Upper lobe of left lung (tissue), 6 donors: ENCODE data around the gene DDX39A. TPM values are rescaled to one million over a fixed set of nuclear protein-coding genes. Genes with fewer than 3 reads are reported as not detected.

Experiments
- ATAC-seq, 2 donors: fragments of 200-7000 bp; cut with Tn5 transposase; one replicate each; pipeline ENCODE4 v1.9.1; 2022; ENCODE audit warnings: mild to moderate bottlenecking in 2 of 2, moderate library complexity in 2 of 2; ENCODE audit not compliant: low FRiP score in 2 of 2
- DNase-seq, 2 donors: peaks; one replicate each; pipeline ENCODE4 v3.0.0-alpha.2; 2019 to 2020
- H3K27ac ChIP-seq, 4 donors: fragments of 200-600 bp; sonication (generic); one replicate each; pipeline ENCODE4 v1.5.1; 2016 to 2019
- H3K27me3 ChIP-seq, 4 donors: fragments of 200-600 bp; sonication (generic); one replicate each; pipeline ENCODE4 v1.5.1; 2017 to 2019
- H3K36me3 ChIP-seq, 4 donors: fragments of 200-600 bp; sonication (generic); one replicate each; pipeline ENCODE4 v1.5.1; 2016 to 2019
- H3K4me1 ChIP-seq, 4 donors: fragments of 200-600 bp; sonication (generic); one replicate each; pipeline ENCODE4 v1.5.1; 2018 to 2019
- H3K4me3 ChIP-seq, 4 donors: fragments of 200-600 bp; sonication (generic); one replicate each; pipeline ENCODE4 v1.5.1; 2017 to 2019; ENCODE audit warnings: mild to moderate bottlenecking in 2 of 4, moderate library complexity in 1 of 4
- H3K9me3 ChIP-seq, 4 donors: fragments of 200-600 bp; sonication (generic); one replicate each; pipeline ENCODE4 v1.5.1; 2018 to 2019
- EP300 ChIP-seq, 4 donors: sonication (generic); formaldehyde crosslinking; IDR thresholded peaks; one replicate each; pipeline ENCODE4 v1.5.1; 2017; ENCODE audit warnings: antibody characterized with exemption in 4 of 4, control low read depth in 2 of 4
- POLR2A ChIP-seq, 4 donors: fragments of 450-650 bp; IDR thresholded peaks; one replicate each; pipeline ENCODE4 v1.5.1; 2016 to 2017; ENCODE audit warnings: antibody characterized with exemption in 4 of 4, mild to moderate bottlenecking in 2 of 4
- POLR2AphosphoS5 ChIP-seq, 2 donors: sonication (generic); formaldehyde crosslinking; IDR thresholded peaks; one replicate each; pipeline ENCODE4 v1.5.1; 2017; ENCODE audit warnings: antibody characterized with exemption in 2 of 2
- WGBS, 2 donors: methylation state at CpG; one replicate each; pipeline ENCODE4 v1.1.5; 2017 to 2018; 5-methylcytosine and 5-hydroxymethylcytosine counted together
- total RNA-seq, 6 donors: library from RNA; depleted of rRNA in 4 of 6; stranded (reverse); fragments of >200 nt in 4 of 6; gene quantifications; one replicate each; pipeline versions ENCODE4 v1.1.0 to v1.2.1, GENCODE V29; 2016 to 2021
- TF ChIP-seq, protein P1 (sequence below), 6 experiments: fragments of 450-650 bp in 4 of 6; fragments of 200-600 bp in 2 of 6; sonication (generic) in 2 of 6; IDR thresholded peaks; one replicate each; pipeline ENCODE4 v1.5.1; 2016 to 2019; ENCODE audit warnings: antibody characterized with exemption in 6 of 6
- donor health status: DM: no; HTN: no; CAD: no; lungs with moderate emphysema.
- donor health status: DM: no; HTN: yes; CAD: no; lungs with severe emphysema.

Gene DDX39A
- total RNA-seq, 6 donors from 2014 or later = 47.6 to 189 (median 86.0) TPM

- Histone ChIP-seq H3K27ac (no peak overlapping the region), H3K27me3 (no peaks in the 10 kb centered on the region), H3K9me3 (no peaks in the 10 kb centered on the region), H3K4me1 (peaks cover 0 to 15% (median 5%) of the 10 kb centered on the region in 4 donors), H3K4me3 (no peak overlapping the region), H3K36me3 (peaks cover 11 to 81% (median 63%) of the 10 kb centered on the region in 4 donors)
- TF ChIP-seq EP300 (IDR thresholded peaks at IDR 0.05) = no peak
- no peak for TF ChIP-seq POLR2AphosphoS5 (IDR thresholded peaks at IDR 0.05)
- no peak for TF ChIP-seq POLR2A (IDR thresholded peaks at IDR 0.05)
- TF ChIP-seq, protein P1, sequence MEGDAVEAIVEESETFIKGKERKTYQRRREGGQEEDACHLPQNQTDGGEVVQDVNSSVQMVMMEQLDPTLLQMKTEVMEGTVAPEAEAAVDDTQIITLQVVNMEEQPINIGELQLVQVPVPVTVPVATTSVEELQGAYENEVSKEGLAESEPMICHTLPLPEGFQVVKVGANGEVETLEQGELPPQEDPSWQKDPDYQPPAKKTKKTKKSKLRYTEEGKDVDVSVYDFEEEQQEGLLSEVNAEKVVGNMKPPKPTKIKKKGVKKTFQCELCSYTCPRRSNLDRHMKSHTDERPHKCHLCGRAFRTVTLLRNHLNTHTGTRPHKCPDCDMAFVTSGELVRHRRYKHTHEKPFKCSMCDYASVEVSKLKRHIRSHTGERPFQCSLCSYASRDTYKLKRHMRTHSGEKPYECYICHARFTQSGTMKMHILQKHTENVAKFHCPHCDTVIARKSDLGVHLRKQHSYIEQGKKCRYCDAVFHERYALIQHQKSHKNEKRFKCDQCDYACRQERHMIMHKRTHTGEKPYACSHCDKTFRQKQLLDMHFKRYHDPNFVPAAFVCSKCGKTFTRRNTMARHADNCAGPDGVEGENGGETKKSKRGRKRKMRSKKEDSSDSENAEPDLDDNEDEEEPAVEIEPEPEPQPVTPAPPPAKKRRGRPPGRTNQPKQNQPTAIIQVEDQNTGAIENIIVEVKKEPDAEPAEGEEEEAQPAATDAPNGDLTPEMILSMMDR (IDR thresholded peaks at IDR 0.05) = no peak
- WGBS, 2 donors = 84 to 94% methylated on average over 9 to 10 of the region's 10 CpGs
- ATAC-seq (no peak), DNase-seq (no peak)
These were observed 27.9 kb downstream of the DDX39A start for GRCh38 chr19:14391156-14391821.

GRCh38 chr19:14390548-14390947, 28.6 kb downstream of the DDX39A start:
- Histone ChIP-seq H3K36me3 (peaks cover 11 to 73% (median 56%) of the 10 kb centered on the region in 4 donors), H3K27ac (no peak overlapping the region)
- WGBS, 2 donors = 93 to 94% methylated on average over 5 of the region's 5 CpGs

DNA sequence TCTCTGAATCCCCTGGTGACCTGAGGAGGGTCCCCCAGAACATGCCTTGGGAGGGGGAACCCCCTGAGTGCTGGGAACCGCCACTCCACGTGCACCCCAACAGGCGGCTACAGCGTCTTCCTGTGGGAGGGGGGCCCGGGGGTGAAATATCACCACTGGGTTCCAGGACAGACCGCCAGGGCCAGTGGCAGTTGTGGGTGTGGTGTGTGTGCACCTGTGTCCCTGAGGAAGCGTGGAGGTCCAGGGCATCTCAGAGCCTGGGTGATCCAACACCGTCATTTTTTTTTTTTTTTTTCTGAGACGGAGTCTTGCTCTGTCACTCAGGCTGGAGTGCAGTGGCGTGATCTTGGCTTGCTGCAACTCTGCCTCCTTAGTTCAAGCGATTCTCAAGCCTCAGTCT, 33.6 kb downstream of the DDX39A start:
- WGBS, 2 donors = 35 to 58% methylated on average over 10 to 11 of the region's 11 CpGs
- no peak for DNase-seq
- Histone ChIP-seq H3K9me3 (no peaks in the 10 kb centered on the region), H3K27ac (peak overlapping the region; percentile 24 to 94 (median 75)), H3K4me1 (peaks cover 34 to 58% (median 46%) of the 10 kb centered on the region in 4 donors), H3K27me3 (no peaks in the 10 kb centered on the region), H3K36me3 (peaks cover 0 to 23% (median 10%) of the 10 kb centered on the region in 4 donors), H3K4me3 (peak overlapping the region in 3 of 4 donors; percentile 66 to 86 (median 80))
- TF ChIP-seq EP300 (IDR thresholded peaks at IDR 0.05) (no peak), POLR2AphosphoS5 (IDR thresholded peaks at IDR 0.05) (no peak), POLR2A (IDR thresholded peaks at IDR 0.05) (no peak)
- TF ChIP-seq, protein P1 (IDR thresholded peaks at IDR 0.05) = no peak
- ATAC-seq = no peak

More at GRCh38 chr19:14390548-14390947, 28.6 kb downstream of the DDX39A start:
- Histone ChIP-seq H3K27me3 (no peaks in the 10 kb centered on the region), H3K9me3 (no peaks in the 10 kb centered on the region), H3K4me1 (peaks cover 5 to 16% (median 11%) of the 10 kb centered on the region in 4 donors), H3K4me3 (no peak overlapping the region)
- TF ChIP-seq EP300 (IDR thresholded peaks at IDR 0.05) (no peak), POLR2AphosphoS5 (IDR thresholded peaks at IDR 0.05) (no peak), POLR2A (IDR thresholded peaks at IDR 0.05) (no peak)
- TF ChIP-seq, protein P1 (IDR thresholded peaks at IDR 0.05) = no peak
- DNase-seq (no peak), ATAC-seq (no peak)

DNA sequence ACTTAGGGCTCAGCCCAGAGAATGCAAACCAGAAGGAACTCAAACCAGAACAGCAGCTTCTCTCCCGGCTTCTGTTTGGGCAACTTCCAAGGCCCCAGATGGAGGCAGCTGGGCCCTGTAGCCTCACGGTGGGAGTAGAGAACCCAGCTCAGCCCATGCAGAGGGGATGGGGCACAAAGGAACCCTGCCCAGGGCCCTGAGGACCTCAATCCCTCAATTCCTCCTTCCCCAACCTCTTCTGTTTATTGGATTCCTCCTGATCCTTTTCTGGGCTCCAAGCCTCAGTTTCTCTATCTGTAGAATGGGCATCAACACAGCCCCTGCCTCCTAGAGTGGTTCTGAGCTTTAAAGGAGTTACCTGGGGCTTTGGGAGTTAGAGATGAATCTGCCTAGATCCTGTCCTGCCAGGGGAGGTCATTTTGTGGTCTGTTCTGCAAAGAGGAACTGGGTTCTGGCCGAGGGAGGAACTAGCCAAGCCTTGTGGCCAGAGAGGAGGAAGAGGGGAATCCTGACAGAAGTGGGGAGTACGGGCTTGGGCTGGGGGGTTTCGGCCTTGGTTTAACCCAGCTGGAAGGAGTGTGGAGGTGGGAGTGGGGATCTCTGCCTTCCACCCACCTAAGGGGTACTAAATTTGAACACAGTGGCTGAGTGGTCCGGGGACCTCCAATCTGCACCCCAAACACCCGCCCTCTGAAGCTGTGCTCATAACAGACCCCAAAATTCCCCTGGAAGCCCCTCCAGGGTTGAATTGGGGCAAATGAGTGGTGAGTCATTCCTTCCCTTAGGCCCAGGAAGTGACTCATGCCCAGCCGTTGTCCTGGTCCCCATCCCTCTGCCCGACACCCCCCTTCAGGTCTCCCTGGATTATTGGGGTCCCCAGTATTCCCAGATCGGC, 35.2 kb downstream of the DDX39A start:
- H3K4me1 ChIP-seq = peaks cover 46 to 74% (median 61%) of the 10 kb centered on the region in 4 donors
- peak; percentile 30 to 43 for ATAC-seq
- peak overlapping the region; percentile 92 to 95 (median 93) for H3K27ac ChIP-seq
- H3K36me3 ChIP-seq = peaks cover 0 to 17% (median 5%) of the 10 kb centered on the region in 4 donors
- DNase-seq = peak in 1 of 2 donors; percentile 72
- 15 to 30% methylated on average over 9 to 10 of the region's 10 CpGs for WGBS, 2 donors
- H3K4me3 ChIP-seq = peak overlapping the region; percentile 1 to 86 (median 73)
- TF ChIP-seq, protein P1 (IDR thresholded peaks at IDR 0.05) = no peak
- TF ChIP-seq EP300 (IDR thresholded peaks at IDR 0.05) (no peak), POLR2A (IDR thresholded peaks at IDR 0.05) (no peak), POLR2AphosphoS5 (IDR thresholded peaks at IDR 0.05) (peak in 1 of 2 donors; percentile 51)
- no peaks in the 10 kb centered on the region for H3K9me3 ChIP-seq
- no peaks in the 10 kb centered on the region for H3K27me3 ChIP-seq
